CD4-positive, alpha-beta T cell treated with Interleukin-15 for 4 hours (primary cell): ENCODE data around the gene PPP1R12A.

ENCODE experiments used
- DNase-seq: peaks from one replicate; pipeline ENCODE4 v3.0.0-alpha.2; 2020; ENCODE audit warnings: low spot score

The PPP1R12A gene

GRCh38 chr12:79935624-79936345 is 888 bp upstream of the PPP1R12A start:
- DNase-seq = peak; percentile 17

- DNase-seq = peak; percentile 25
These were observed 446 bp downstream of the PPP1R12A start for GRCh38 chr12:79934281-79935020.

GRCh38 chr12:79933532-79934264 is 1.2 kb downstream of the PPP1R12A start:
- peak; percentile 28 for DNase-seq

DNA sequence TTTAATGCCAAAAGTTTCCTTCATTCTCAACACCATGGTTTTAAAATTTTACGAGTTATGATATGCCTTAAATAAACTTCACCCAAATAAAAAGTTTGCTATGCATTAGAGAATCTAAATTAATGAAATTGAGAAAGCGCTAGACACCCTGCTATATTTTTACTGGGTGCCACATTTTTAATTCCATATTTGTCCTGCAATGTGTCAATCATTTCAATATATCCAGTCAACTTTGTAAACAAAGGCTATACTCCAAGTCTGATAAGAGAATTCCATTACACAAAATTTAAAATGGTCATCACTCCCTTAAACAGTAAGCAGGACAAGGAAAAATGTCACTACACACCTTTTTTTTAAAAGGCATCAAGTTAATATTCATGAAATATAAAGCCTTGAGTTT is 1.9 kb downstream of the PPP1R12A start:
- DNase-seq = no peak

- DNase-seq = no peak
These were observed 2.5 kb downstream of the PPP1R12A start for GRCh38 chr12:79932357-79932756.

DNA sequence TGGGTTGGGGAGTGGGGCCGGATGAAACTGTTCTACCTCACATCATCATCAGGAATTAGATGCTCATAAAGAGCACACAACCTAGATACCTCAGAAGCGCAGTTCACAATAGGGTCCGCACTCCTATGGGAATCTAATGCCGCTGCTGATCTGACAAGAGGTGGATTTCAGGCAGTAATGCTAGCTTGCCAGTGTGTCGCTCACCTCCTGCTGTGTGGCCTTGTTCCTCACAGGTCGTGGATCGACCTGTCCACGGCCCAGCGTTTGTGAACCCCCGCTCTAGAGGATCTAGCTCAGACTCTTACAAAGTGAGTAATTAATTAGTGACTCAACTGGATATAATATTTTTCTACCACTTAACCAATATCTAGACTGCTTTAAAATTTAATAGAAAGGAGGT is 5.8 kb downstream of the PPP1R12A start:
- DNase-seq = no peak

DNA sequence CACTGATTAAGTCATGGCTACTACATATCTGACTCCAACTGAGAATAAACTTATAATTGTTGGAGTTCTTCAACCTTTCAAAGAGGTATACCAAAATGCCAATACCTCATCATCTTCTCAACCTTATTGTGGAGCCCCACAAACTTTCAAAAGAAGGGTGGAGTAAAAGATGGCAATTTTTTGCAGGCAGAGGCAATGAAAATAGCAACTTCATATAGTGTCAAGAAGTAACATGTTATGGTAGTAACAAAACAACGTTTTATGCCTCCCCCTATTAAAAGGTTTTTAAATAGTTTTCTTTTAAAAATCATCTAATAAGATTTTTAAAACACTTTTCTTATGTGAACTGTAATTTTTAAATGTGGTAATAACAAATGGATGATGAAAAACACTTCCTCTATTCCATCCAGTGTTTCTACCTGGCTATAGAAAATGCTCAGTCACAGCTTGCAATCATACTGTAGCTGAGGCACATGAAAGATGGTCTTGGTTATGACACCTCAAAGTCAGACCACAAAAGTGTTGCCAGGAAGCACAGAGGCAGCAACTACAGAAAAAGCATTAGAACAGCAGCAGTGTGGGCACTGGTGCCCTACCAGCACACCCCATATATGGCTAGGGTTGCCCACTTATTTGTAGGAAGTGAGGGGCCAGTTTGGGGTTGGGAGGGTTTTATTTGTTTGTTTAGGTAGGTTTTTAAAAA is 7.0 kb downstream of the PPP1R12A start:
- peak; percentile 70 for DNase-seq

DNA sequence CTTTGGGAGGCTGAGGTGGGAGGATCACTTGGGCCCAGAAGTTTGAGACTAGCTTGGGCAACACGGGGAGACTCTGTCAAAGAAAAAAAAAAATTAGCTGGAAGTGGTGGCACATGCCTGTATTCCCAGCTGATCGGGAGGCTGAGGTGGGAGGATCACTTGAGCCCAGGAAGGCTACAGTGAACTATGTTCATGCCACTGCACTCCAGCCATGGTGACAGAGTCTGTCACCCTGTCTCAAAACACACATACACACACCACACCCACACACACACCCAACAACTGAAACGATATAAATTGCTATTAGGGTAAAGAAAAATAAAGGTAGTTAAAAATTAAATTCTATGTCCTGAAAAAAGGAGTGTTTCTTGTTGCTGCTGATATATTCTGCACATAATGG is 7.9 kb downstream of the PPP1R12A start:
- DNase-seq = no peak

DNA sequence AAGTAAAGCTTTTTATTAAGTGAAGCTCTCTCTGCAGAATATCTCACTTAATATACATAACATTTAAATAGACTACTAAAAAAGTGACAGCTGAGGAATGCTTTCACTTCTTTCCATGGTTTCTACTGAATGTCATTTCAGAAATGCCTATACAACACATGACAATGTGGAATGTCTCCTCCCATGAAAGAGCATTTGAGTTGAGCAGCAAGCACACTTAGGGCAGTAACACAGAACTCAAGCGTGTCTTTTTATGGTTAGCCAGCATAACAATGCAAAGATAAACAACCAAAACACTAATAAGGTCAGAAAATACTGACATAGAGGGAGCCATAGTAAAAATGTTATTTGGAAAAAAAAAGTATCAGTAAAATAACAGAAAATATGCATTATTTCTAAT is 9.4 kb downstream of the PPP1R12A start:
- no peak for DNase-seq

DNA sequence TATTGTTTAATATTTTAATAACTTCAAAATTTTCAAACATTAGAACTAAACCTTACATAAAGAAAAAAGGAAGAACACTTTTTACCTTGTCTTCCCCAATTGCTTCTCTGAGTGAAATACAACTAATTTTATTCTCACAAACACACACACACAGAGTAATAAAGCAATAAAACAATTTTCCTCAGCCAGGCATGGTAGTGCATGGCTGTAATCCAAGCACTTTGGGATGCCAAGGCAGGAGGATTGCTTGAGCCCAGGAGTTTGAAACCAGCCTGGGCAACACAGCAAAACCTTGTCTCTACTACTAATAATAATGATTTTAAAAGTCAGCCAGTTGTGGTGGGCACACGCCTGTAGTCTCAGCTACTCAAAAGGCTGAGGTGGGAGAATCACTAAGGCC is 13.1 kb downstream of the PPP1R12A start:
- DNase-seq = no peak

DNA sequence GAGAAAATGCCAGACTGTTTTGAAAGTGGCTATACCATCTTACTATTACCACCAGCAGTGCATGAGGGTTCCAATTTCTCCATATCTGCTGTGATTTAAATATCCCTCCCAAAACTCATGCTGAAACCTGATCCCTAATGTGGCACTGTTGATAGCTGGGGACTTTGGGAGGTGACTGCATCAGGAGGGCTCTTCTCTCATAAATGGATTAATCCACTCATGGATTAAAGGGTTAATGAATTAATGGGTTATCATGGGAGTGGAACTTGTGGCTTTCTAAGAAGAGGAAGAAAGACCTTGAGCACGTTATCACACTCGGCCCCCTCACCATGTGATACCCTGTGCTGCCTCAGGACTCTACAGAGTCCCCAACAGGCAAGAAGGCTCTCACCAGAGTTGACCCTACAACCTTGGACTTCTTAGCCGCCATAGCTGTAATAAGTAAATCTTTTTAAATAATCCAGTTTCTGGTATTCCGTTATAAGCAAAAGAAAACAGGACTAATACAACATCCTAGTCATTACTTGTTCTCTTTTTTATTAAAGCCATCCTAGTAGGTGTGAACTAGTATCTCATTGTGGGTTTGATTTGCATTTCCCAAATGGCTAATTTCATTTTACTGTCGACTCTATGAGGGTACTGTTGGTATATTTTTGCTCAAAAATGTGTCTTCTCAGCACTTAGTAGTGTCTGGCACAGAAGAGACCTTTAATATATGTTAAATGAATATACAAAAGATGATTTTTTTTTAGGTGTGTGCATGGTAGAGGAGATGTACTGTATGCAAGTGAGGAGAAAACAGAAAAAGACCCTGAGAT is 14.3 kb downstream of the PPP1R12A start:
- no peak for DNase-seq

- no peak for DNase-seq
These were observed 15.1 kb downstream of the PPP1R12A start for GRCh38 chr12:79919762-79920161.

GRCh38 chr12:79916826-79917225 is 18.1 kb downstream of the PPP1R12A start:
- DNase-seq = no peak

DNA sequence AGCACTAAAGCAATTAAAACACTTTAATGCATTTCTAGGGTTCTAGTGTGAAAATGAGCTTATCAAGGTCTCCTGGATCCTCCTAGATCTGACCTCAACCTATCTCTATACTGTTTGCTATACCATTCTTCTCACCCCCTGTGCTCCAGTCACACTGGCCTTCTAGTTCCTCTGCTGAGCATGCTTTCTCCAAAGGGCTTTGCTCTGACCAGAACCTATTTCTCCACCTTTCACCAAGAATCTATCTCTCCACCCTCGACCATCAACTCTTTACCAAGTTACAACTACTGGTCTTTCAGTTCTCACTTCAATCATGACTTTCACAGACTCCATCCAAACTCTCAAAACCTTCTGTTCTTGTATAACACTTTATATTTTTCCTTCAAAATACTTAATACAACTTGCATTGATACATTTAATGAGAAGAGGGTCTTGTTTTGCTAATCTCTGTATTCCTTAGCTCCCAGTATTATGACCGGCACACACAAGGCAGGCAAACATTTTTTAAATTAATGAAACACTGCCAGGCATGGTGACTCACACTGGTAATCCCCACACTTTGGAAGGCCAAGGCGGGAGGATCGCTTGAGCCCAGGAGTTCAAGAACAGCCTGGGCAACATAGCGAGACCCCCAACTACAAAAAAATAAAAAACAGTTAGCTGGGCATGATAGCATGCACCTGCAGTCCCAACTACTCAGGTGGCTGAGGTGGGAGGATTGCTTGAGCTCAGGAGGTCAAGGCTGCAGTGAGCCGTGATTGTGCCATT is 22.8 kb downstream of the PPP1R12A start:
- no peak for DNase-seq

- no peak for DNase-seq
These were observed 26.5 kb downstream of the PPP1R12A start for GRCh38 chr12:79908366-79908765.

GRCh38 chr12:79901506-79901905 is 33.4 kb downstream of the PPP1R12A start:
- no peak for DNase-seq

DNA sequence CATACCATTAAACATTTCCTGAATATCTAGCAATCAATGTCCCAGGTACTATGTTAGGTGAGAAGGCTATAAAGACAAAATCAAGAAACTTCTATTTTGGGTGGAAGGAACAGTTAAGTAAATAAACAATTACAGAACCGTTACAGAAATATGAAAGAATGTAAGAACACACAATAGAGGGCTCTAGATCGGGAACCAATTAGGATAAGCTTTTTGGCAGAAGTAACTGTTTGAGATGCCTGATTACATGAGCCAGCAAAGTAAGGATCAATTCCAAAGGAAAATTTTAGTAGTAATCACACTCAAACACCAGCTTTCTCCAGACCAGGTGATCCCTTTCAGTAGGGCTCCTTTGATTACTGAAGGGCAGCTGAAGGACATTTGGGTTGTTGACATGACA is 33.9 kb downstream of the PPP1R12A start:
- no peak for DNase-seq

GRCh38 chr12:79900199-79900598 is 34.7 kb downstream of the PPP1R12A start:
- no peak for DNase-seq

DNA sequence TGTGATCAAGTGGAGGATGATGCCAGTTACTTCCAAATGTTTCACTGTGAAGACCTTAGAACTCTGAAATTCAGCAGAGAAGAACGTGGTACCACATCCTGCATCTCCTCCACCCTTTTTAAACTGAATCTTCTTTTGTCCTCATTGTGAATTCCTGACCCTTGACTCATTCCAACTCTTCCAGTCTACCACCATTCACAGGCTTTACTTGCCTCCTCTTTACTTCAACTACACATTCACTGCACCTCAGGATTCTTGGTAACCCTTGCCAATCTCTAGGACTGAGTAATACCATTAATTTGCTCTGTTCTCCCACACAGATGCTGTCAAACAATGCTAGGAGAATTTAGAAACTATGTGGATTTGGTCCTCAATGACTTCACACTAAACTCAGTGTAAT is 37.3 kb downstream of the PPP1R12A start:
- DNase-seq = no peak

DNA sequence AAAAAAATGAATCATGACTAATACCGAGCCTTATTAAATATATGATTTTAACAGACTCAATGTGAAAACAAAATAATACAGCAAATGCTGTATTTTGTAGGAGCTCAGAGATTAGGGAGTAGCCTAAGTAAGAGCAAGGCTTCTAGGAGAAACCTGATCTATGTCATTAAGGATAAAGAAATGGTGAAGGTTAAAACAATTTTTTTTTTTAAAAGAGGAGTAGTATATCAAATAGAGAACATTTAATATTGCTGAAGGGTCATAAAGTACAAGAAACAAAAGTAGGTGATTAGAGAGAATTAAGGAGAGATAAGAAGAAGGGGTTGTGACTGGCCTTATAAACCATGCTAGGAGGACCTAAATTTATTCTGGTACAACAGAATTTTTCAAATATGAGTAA is 39.1 kb downstream of the PPP1R12A start:
- DNase-seq = no peak

GRCh38 chr12:79895071-79895470 is 39.8 kb downstream of the PPP1R12A start:
- no peak for DNase-seq
